HG03103 (cell line): ENCODE results near the gene SYNE1.
"Not testable (repeated sequence)": the region's sequence is repeated elsewhere in the genome, so short reads cannot be mapped to it uniquely, and the experiment has no call there.

ENCODE experiments used
- ATAC-seq: cut with Tn5 transposase; IDR thresholded peaks from one replicate; pipeline ENCODE4 v1.9.1; 2021; ENCODE audit warnings: low read depth; ENCODE audit not compliant: unreplicated experiment

Gene SYNE1

GRCh38 chr6:152625213-152625612 lies 11.9 kb downstream of the SYNE1 start:
- no peak for ATAC-seq

- not testable (repeated sequence) for ATAC-seq
These were observed 22.4 kb downstream of the SYNE1 start for GRCh38 chr6:152614776-152615175.

- no peak for ATAC-seq
These were observed 28.0 kb downstream of the SYNE1 start for GRCh38 chr6:152609125-152609670.

- no peak for ATAC-seq
These were observed 31.2 kb downstream of the SYNE1 start for GRCh38 chr6:152605941-152606340.

- ATAC-seq: no peak
These were observed 31.8 kb downstream of the SYNE1 start for GRCh38 chr6:152605342-152605741.

GRCh38 chr6:152603911-152604310 lies 33.3 kb downstream of the SYNE1 start:
- no peak for ATAC-seq

- ATAC-seq: no peak
These were observed 37.1 kb downstream of the SYNE1 start for GRCh38 chr6:152600022-152600421.

GRCh38 chr6:152598901-152599537 lies 38.1 kb downstream of the SYNE1 start:
- ATAC-seq: no peak

- ATAC-seq: no peak
These were observed 38.7 kb downstream of the SYNE1 start for GRCh38 chr6:152598421-152598820.

GRCh38 chr6:152596726-152597125 lies 40.4 kb downstream of the SYNE1 start:
- no peak for ATAC-seq

GRCh38 chr6:152595499-152595898 lies 41.7 kb downstream of the SYNE1 start:
- no peak for ATAC-seq

- ATAC-seq: no peak
These were observed 42.5 kb downstream of the SYNE1 start for GRCh38 chr6:152594701-152595100.

GRCh38 chr6:152588456-152588855 lies 48.7 kb downstream of the SYNE1 start:
- no peak for ATAC-seq

GRCh38 chr6:152587473-152587872 lies 49.7 kb downstream of the SYNE1 start:
- no peak for ATAC-seq

GRCh38 chr6:152585236-152585635 lies 51.9 kb downstream of the SYNE1 start:
- ATAC-seq: no peak

- no peak for ATAC-seq
These were observed 53.3 kb downstream of the SYNE1 start for GRCh38 chr6:152583888-152584287.

GRCh38 chr6:152576525-152576924 lies 60.6 kb downstream of the SYNE1 start:
- ATAC-seq: no peak

- ATAC-seq: no peak
These were observed 61.5 kb downstream of the SYNE1 start for GRCh38 chr6:152575621-152576150.

- ATAC-seq: no peak
These were observed 62.0 kb downstream of the SYNE1 start for GRCh38 chr6:152575161-152575560.

- ATAC-seq: no peak
These were observed 63.4 kb downstream of the SYNE1 start for GRCh38 chr6:152573762-152574161.

GRCh38 chr6:152572338-152573088 lies 64.6 kb downstream of the SYNE1 start:
- ATAC-seq: no peak

GRCh38 chr6:152571943-152572337 lies 65.2 kb downstream of the SYNE1 start:
- no peak for ATAC-seq
